ENCODE measurements around the gene LEF1. TPM values are rescaled to one million over a fixed set of nuclear protein-coding genes. Genes with fewer than 3 reads are reported as not detected.
"Not testable (repeated sequence)": the region's sequence is repeated elsewhere in the genome, so short reads cannot be mapped to it uniquely, and the experiment has no call there.

Gene LEF1
- total RNA-seq, 2 experiments from 2014 or later = 350 to 367 TPM

DNA sequence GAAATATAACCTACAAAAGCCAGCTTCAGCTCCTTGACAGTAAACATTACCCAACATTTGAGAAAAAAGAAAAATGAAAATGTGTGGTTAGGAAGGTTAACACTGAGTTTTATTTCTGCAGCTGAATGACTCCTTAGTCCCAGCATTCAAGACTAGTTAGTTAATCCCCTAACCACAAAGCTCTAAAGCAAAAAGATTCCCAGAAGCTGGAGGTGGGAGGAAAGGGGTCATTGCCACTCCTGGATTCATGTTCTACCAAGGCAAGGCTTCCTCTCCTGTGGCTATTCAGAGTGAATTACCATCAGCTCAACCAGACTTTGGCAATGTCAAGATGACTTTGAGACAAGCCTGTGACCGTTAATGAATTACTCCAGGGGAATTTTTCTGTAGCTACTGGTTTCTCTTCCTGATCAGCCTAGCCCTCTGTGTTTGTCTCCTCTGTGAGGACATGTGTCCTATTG, 115.5 kb downstream of the LEF1 start:
- peak overlapping the region; percentile 34 for H3K4me3 Mint-ChIP-seq
- CTCF ChIA-PET = interaction anchor here (0.7 to 2.9 kb wide), 18 partner anchors 9 to 120 kb away, joined by 3 to 16 read pairs (median 4); no protein-coding TSS in a partner anchor
- peak overlapping the region; percentile 93 for H3K27ac Mint-ChIP-seq
- peaks cover 52% of the 10 kb centered on the region for H3K36me3 Mint-ChIP-seq (ENCODE audit: low read depth)
- no peak for DNase-seq
- peaks cover 94% of the 10 kb centered on the region for H3K4me1 Mint-ChIP-seq (ENCODE audit: low read depth)
- H3K27me3 Mint-ChIP-seq (ENCODE audit: low read depth) = no peaks in the 10 kb centered on the region
- no peaks in the 10 kb centered on the region for H3K9me3 Mint-ChIP-seq
- intact Hi-C loops (cut with micrococcal nuclease) = loop anchor here (1.0 to 5.0 kb wide), 6 partner anchors 18 to 304 kb away; no protein-coding TSS in a partner anchor

- H3K27ac Mint-ChIP-seq = peak overlapping the region; percentile 93
- DNase-seq = no peak
- H3K9me3 Mint-ChIP-seq = no peaks in the 10 kb centered on the region
- no peaks in the 10 kb centered on the region for H3K27me3 Mint-ChIP-seq (ENCODE audit: low read depth)
- H3K4me1 Mint-ChIP-seq (ENCODE audit: low read depth) = peaks cover 95% of the 10 kb centered on the region
- CTCF ChIA-PET = interaction anchor here (0.7 to 2.9 kb wide), 14 partner anchors 9 to 121 kb away, joined by 3 to 16 read pairs (median 4); no protein-coding TSS in a partner anchor
- intact Hi-C loops (cut with micrococcal nuclease) = loop anchor here (1.0 to 5.0 kb wide), 6 partner anchors 19 to 305 kb away; no protein-coding TSS in a partner anchor
- H3K4me3 Mint-ChIP-seq = peak overlapping the region; percentile 34
- peaks cover 56% of the 10 kb centered on the region for H3K36me3 Mint-ChIP-seq (ENCODE audit: low read depth)
Measured at GRCh38 chr4:108052558-108053120, 116.1 kb downstream of the LEF1 start.

GRCh38 chr4:108051343-108051742, 117.4 kb downstream of the LEF1 start:
- DNase-seq = peak; percentile 46
- H3K36me3 Mint-ChIP-seq (ENCODE audit: low read depth) = peaks cover 62% of the 10 kb centered on the region
- no peaks in the 10 kb centered on the region for H3K9me3 Mint-ChIP-seq
- H3K27me3 Mint-ChIP-seq (ENCODE audit: low read depth) = no peaks in the 10 kb centered on the region
- H3K27ac Mint-ChIP-seq = peak overlapping the region; percentile 93
- no peak overlapping the region for H3K4me3 Mint-ChIP-seq
- CTCF ChIA-PET = interaction anchor here (1.1 to 2.9 kb wide), 2 partner anchors 20 to 32 kb away, joined by 3 to 16 read pairs; no protein-coding TSS in a partner anchor
- intact Hi-C loops (cut with micrococcal nuclease) = loop anchor here (5.0 kb wide), 1 partner anchor 306 kb away; no protein-coding TSS in a partner anchor
- H3K4me1 Mint-ChIP-seq (ENCODE audit: low read depth) = peaks cover 92% of the 10 kb centered on the region

DNA sequence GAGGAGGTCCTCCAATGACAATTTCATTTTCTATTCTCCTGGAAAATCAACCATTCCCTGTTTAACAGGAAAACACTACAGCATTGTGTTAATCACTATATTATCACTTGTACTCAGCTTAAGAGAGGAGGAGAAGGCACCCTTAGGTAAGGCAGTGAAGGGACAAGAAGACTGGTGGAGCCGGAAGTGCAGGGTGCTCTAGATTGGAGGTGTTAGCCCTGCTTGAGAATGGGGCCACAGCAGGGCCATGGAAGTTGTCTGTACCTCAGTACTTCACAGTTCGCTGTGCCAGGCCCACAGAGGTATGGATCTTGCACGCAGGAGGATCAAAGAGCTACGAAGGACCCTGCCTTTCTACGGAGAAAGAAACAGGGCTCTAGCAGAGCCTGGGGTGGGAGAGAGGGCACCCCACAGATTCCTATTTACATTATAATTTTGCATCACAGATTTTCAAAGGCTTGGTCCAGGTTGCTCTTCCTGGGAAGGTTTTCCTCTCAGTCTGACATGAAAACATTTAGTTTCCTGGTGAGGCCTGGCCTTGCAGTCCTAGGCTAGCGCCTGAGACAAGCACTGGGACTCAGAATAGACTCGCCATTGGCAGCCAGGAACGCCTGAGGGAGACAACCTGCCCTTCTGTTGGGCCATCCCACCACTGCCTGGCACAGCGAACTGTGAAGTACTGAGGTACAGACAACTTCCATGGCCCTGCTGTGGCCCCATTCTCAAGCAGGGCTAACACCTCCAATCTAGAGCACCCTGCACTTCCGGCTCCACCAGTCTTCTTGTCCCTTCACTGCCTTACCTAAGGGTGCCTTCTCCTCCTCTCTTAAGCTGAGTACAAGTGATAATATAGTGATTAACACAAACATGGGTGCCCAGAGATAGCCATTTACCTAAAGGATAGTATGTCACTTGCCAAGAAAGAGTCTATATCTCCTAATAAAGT, 118.3 kb downstream of the LEF1 start:
- not testable (repeated sequence) for H3K9me3 Mint-ChIP-seq; H3K27me3 Mint-ChIP-seq (ENCODE audit: low read depth); DNase-seq
- Mint-ChIP-seq H3K4me3 (peak overlapping the region; percentile 81), H3K4me1 (ENCODE audit: low read depth) (peaks cover 92% of the 10 kb centered on the region), H3K36me3 (ENCODE audit: low read depth) (peaks cover 63% of the 10 kb centered on the region), H3K27ac (peak overlapping the region; percentile 93)
- CTCF ChIA-PET = interaction anchor here (0.6 to 1.4 kb wide), 5 partner anchors 9 to 32 kb away, joined by 3 to 6 read pairs (median 4); no protein-coding TSS in a partner anchor
- intact Hi-C loops (cut with micrococcal nuclease) = loop anchor here (5.0 kb wide), 1 partner anchor 307 kb away; no protein-coding TSS in a partner anchor

DNA sequence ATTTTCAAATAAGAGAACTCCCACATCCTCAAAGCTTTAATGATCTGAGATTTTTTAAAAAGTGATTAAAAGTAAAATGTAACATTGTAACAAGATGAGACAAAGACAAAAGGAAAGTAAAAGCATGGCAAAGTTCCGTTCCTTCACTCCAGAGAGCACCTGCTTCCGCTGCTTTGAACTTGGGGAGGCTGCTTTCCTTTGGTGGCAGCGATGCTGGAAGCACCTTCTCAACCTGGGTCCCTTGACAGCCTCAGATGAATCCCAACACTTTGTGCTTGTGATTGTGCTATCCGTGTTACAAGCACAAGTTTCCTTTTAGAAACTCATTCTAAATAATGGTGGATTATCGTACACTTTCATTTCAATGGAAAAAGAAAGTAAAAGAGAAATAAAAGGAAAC, 119.3 kb downstream of the LEF1 start:
- Mint-ChIP-seq H3K27ac (peak overlapping the region; percentile 93), H3K27me3 (ENCODE audit: low read depth) (no peaks in the 10 kb centered on the region), H3K9me3 (no peaks in the 10 kb centered on the region), H3K4me1 (ENCODE audit: low read depth) (peaks cover 92% of the 10 kb centered on the region), H3K4me3 (peak overlapping the region; percentile 81), H3K36me3 (ENCODE audit: low read depth) (peaks cover 63% of the 10 kb centered on the region)
- DNase-seq = peak; percentile 74
- CTCF ChIA-PET = interaction anchor here (0.9 to 1.4 kb wide), 2 partner anchors 10 to 31 kb away, joined by 3 to 6 read pairs; no protein-coding TSS in a partner anchor
- intact Hi-C loops (cut with micrococcal nuclease) = loop anchor here (1.0 to 5.0 kb wide), 3 partner anchors 18 to 573 kb away; partner anchors contain the start of gene RPL34

- intact Hi-C loops (cut with micrococcal nuclease) = loop anchor here (1.0 to 5.0 kb wide), 3 partner anchors 18 to 573 kb away; partner anchors contain the start of gene RPL34
- CTCF ChIA-PET = interaction anchor here (2.9 kb wide), 1 partner anchor 19 kb away, joined by 10 read pairs; no protein-coding TSS in a partner anchor
- peaks cover 59% of the 10 kb centered on the region for H3K36me3 Mint-ChIP-seq (ENCODE audit: low read depth)
- H3K4me3 Mint-ChIP-seq = peak overlapping the region; percentile 81
- H3K27ac Mint-ChIP-seq = peak overlapping the region; percentile 93
- no peaks in the 10 kb centered on the region for H3K9me3 Mint-ChIP-seq
- no peaks in the 10 kb centered on the region for H3K27me3 Mint-ChIP-seq (ENCODE audit: low read depth)
- DNase-seq = no peak
- H3K4me1 Mint-ChIP-seq (ENCODE audit: low read depth) = peaks cover 92% of the 10 kb centered on the region
Measured at GRCh38 chr4:108048997-108049396, 119.7 kb downstream of the LEF1 start.

GRCh38 chr4:108048157-108048556, 120.6 kb downstream of the LEF1 start:
- intact Hi-C loops (cut with micrococcal nuclease) = loop anchor here (5.0 kb wide), 1 partner anchor 574 kb away; the partner anchor contains the start of gene RPL34
- H3K27ac Mint-ChIP-seq = peak overlapping the region; percentile 93
- no peak for DNase-seq
- peaks cover 53% of the 10 kb centered on the region for H3K36me3 Mint-ChIP-seq (ENCODE audit: low read depth)
- H3K4me1 Mint-ChIP-seq (ENCODE audit: low read depth) = peaks cover 92% of the 10 kb centered on the region
- CTCF ChIA-PET = interaction anchor here (0.9 to 2.9 kb wide), 3 partner anchors 8 to 29 kb away, joined by 3 to 10 read pairs (median 8); no protein-coding TSS in a partner anchor
- H3K4me3 Mint-ChIP-seq = peak overlapping the region; percentile 3
- no peaks in the 10 kb centered on the region for H3K9me3 Mint-ChIP-seq
- no peaks in the 10 kb centered on the region for H3K27me3 Mint-ChIP-seq (ENCODE audit: low read depth)

GRCh38 chr4:108047199-108047598, 121.5 kb downstream of the LEF1 start:
- no peak for DNase-seq
- Mint-ChIP-seq H3K9me3 (no peaks in the 10 kb centered on the region), H3K4me1 (ENCODE audit: low read depth) (peaks cover 83% of the 10 kb centered on the region), H3K27me3 (ENCODE audit: low read depth) (no peaks in the 10 kb centered on the region), H3K36me3 (ENCODE audit: low read depth) (peaks cover 45% of the 10 kb centered on the region), H3K4me3 (no peak overlapping the region), H3K27ac (peak overlapping the region; percentile 89)
- intact Hi-C loops (cut with micrococcal nuclease) = loop anchor here (5.0 kb wide), 1 partner anchor 575 kb away; the partner anchor contains the start of gene RPL34
- CTCF ChIA-PET = interaction anchor here (0.9 to 2.9 kb wide), 6 partner anchors 13 to 526 kb away, joined by 3 to 10 read pairs (median 4); no protein-coding TSS in a partner anchor

DNA sequence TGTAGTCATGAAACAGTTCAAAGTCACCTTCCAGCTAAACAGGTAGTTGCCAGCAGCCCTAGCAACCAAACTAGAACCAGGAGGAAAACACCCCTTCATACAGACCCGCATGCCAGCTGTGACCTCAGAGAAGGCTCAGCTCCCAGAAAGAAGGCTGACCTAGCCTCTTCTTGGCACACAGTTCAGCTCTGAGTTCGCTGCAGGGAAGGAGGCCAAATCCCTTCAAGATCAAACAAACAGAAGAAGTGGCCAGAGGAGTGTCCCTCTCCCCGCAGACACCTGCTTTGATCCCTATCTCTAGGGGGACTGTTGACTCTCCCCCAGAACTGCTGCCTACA, 123.1 kb downstream of the LEF1 start:
- H3K36me3 Mint-ChIP-seq (ENCODE audit: low read depth) = peaks cover 38% of the 10 kb centered on the region

GRCh38 chr4:108044951-108045686, 123.6 kb downstream of the LEF1 start:
- DNase-seq = no peak
- Mint-ChIP-seq H3K4me3 (no peak overlapping the region), H3K36me3 (ENCODE audit: low read depth) (peaks cover 38% of the 10 kb centered on the region), H3K27me3 (ENCODE audit: low read depth) (no peaks in the 10 kb centered on the region), H3K27ac (peak overlapping the region; percentile 89), H3K4me1 (ENCODE audit: low read depth) (peaks cover 63% of the 10 kb centered on the region), H3K9me3 (no peaks in the 10 kb centered on the region)
- CTCF ChIA-PET = interaction anchor here (0.8 to 2.0 kb wide), 3 partner anchors 15 to 528 kb away, joined by 3 to 4 read pairs (median 3); no protein-coding TSS in a partner anchor
- intact Hi-C loops (cut with micrococcal nuclease) = loop anchor here (1.0 to 5.0 kb wide), 3 partner anchors 9 to 577 kb away; partner anchors contain the start of gene RPL34

More for the DNA sequence above, 123.1 kb downstream of the LEF1 start:
- H3K4me1 Mint-ChIP-seq (ENCODE audit: low read depth) = peaks cover 68% of the 10 kb centered on the region
- no peak overlapping the region for H3K4me3 Mint-ChIP-seq
- H3K27me3 Mint-ChIP-seq (ENCODE audit: low read depth) = no peaks in the 10 kb centered on the region
- H3K9me3 Mint-ChIP-seq = no peaks in the 10 kb centered on the region
- peak overlapping the region; percentile 89 for H3K27ac Mint-ChIP-seq
- CTCF ChIA-PET = interaction anchor here (0.8 to 2.0 kb wide), 3 partner anchors 14 to 527 kb away, joined by 3 to 4 read pairs (median 3); no protein-coding TSS in a partner anchor
- DNase-seq = peak; percentile 67
- intact Hi-C loops (cut with micrococcal nuclease) = loop anchor here (1.0 to 5.0 kb wide), 3 partner anchors 9 to 577 kb away; partner anchors contain the start of gene RPL34

DNA sequence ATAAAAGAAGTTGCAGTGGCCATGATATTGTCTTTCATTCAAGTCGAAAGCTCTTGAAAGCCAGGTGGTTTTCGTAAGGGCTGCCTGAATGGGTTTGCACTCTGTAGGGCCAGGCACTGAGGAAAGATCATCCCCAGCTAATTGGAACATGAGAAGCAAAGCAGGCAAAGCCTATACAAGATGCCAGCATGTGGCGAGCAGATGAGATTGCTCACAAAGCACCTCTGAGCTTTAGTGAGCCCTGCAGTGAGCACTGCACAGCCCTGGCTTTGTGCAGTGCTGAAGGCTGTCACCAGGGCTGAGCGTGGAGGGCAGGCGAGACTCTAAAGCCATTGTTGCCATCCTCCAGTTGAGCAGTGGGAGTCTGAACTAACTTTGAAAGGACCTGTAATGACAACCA, 125.2 kb downstream of the LEF1 start:
- Mint-ChIP-seq H3K27me3 (ENCODE audit: low read depth) (no peaks in the 10 kb centered on the region), H3K4me3 (no peak overlapping the region), H3K27ac (peak overlapping the region; percentile 78), H3K36me3 (ENCODE audit: low read depth) (peaks cover 23% of the 10 kb centered on the region), H3K4me1 (ENCODE audit: low read depth) (peaks cover 53% of the 10 kb centered on the region), H3K9me3 (no peaks in the 10 kb centered on the region)
- no peak for DNase-seq
- intact Hi-C loops (cut with micrococcal nuclease) = loop anchor here (1.0 kb wide), 1 partner anchor 529 kb away; no protein-coding TSS in a partner anchor
- CTCF ChIA-PET = interaction anchor here (0.9 to 2.1 kb wide), 12 partner anchors 8 to 529 kb away, joined by 3 to 10 read pairs (median 4); no protein-coding TSS in a partner anchor
